Measurements from ENCODE around the gene ARHGEF4. TPM values are rescaled to one million over a fixed set of nuclear protein-coding genes. Genes with fewer than 3 reads are reported as not detected.

ARHGEF4 gene
- total RNA-seq, 2 experiments from 2014 or later, result 4.2 to 4.3 TPM

- no peak for ATAC-seq
Measured at GRCh38 chr2:130825231-130825965, 11.3 kb upstream of the ARHGEF4 start.

GRCh38 chr2:130825966-130826253, 10.8 kb upstream of the ARHGEF4 start:
- H3K4me3 Mint-ChIP-seq, result no peak overlapping the region
- no peak overlapping the region for H3K27ac Mint-ChIP-seq
- H3K9me3 Mint-ChIP-seq, result no peaks in the 10 kb centered on the region
- POLR2A ChIA-PET, result no interaction called here
- H3K4me1 Mint-ChIP-seq (ENCODE audit: low read depth), result peaks cover 25% of the 10 kb centered on the region
- intact Hi-C loops (cut with micrococcal nuclease), result no loop called here
- no peak for TF ChIP-seq CTCF (IDR thresholded peaks at IDR 0.05)
- DNase-seq, result no peak
- no peaks in the 10 kb centered on the region for H3K27me3 Mint-ChIP-seq
- CTCF ChIA-PET, result interaction anchor here (1.3 to 7.6 kb wide), 2 partner anchors 29 kb away, joined by 6 to 31 read pairs; no protein-coding TSS in a partner anchor
- no peaks in the 10 kb centered on the region for H3K36me3 Mint-ChIP-seq (ENCODE audit: low read depth)
- ATAC-seq, result no peak

More at GRCh38 chr2:130825231-130825965, 11.3 kb upstream of the ARHGEF4 start:
- H3K9me3 Mint-ChIP-seq, result no peaks in the 10 kb centered on the region
- no peak for TF ChIP-seq CTCF (IDR thresholded peaks at IDR 0.05)
- H3K27me3 Mint-ChIP-seq, result no peaks in the 10 kb centered on the region
- intact Hi-C loops (cut with micrococcal nuclease), result no loop called here
- ChIA-PET CTCF (interaction anchor here (1.2 to 7.6 kb wide), 3 partner anchors 26 to 48 kb away, joined by 10 to 31 read pairs (median 10); no protein-coding TSS in a partner anchor), POLR2A (interaction anchor here (0.6 to 1.2 kb wide), 4 partner anchors 10 to 28 kb away, joined by 3 to 4 read pairs (median 3); no protein-coding TSS in a partner anchor)
- peaks cover 25% of the 10 kb centered on the region for H3K4me1 Mint-ChIP-seq (ENCODE audit: low read depth)
- no peak for DNase-seq
- H3K27ac Mint-ChIP-seq, result no peak overlapping the region
- H3K4me3 Mint-ChIP-seq, result no peak overlapping the region
- H3K36me3 Mint-ChIP-seq (ENCODE audit: low read depth), result no peaks in the 10 kb centered on the region

GRCh38 chr2:130826419-130826818, 10.3 kb upstream of the ARHGEF4 start:
- ATAC-seq, result no peak
- ChIA-PET POLR2A (no interaction called here), CTCF (interaction anchor here (1.3 kb wide), 1 partner anchor 29 kb away, joined by 6 read pairs; no protein-coding TSS in a partner anchor)
- Mint-ChIP-seq H3K27ac (no peak overlapping the region), H3K9me3 (no peaks in the 10 kb centered on the region), H3K4me3 (no peak overlapping the region), H3K4me1 (ENCODE audit: low read depth) (peaks cover 25% of the 10 kb centered on the region), H3K36me3 (ENCODE audit: low read depth) (no peaks in the 10 kb centered on the region), H3K27me3 (no peaks in the 10 kb centered on the region)
- TF ChIP-seq CTCF (IDR thresholded peaks at IDR 0.05), result no peak
- no peak for DNase-seq
- intact Hi-C loops (cut with micrococcal nuclease), result no loop called here

- H3K27me3 Mint-ChIP-seq, result no peaks in the 10 kb centered on the region
- intact Hi-C loops (cut with micrococcal nuclease), result no loop called here
- H3K27ac Mint-ChIP-seq, result no peak overlapping the region
- no peaks in the 10 kb centered on the region for H3K9me3 Mint-ChIP-seq
- CTCF ChIA-PET, result interaction anchor here (1.3 kb wide), 1 partner anchor 30 kb away, joined by 6 read pairs; no protein-coding TSS in a partner anchor
- no peak for ATAC-seq
- no peaks in the 10 kb centered on the region for H3K36me3 Mint-ChIP-seq (ENCODE audit: low read depth)
- TF ChIP-seq CTCF (IDR thresholded peaks at IDR 0.05), result no peak
- POLR2A ChIA-PET, result no interaction called here
- DNase-seq, result no peak
- peaks cover 22% of the 10 kb centered on the region for H3K4me1 Mint-ChIP-seq (ENCODE audit: low read depth)
- H3K4me3 Mint-ChIP-seq, result no peak overlapping the region
Measured at GRCh38 chr2:130826821-130827501, 9.8 kb upstream of the ARHGEF4 start.

Measured in activated CD8-positive, alpha-beta T cell treated with anti-CD3 and anti-CD28 coated beads for 36 hours (primary cell).